ENCODE results near the gene MRPL37. TPM values are rescaled to one million over a fixed set of nuclear protein-coding genes. Genes with fewer than 3 reads are reported as not detected.

Gene MRPL37
- polyA plus RNA-seq, 1 of the 3 experiments (the other 2 are of a cell fraction): 11.3 TPM

DNA sequence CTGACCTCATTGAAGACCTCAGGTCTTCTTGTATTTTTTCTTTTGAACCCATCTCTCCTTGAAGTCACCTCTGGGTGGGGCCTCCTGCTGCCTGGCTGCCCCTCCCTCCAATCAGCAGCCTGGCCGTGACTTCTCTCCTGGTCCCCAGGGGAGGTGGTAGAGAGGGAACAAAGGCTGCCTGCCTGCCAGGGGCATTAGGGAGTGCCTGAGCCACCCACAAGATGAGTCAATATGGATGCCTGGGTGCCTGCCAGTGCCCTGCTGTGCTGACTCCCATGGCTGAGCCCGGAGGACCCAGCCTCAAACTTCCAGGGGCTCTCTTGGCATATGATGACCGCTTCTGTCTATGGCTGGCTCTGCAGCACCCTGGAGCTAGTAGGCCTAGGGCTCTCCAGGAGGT is 41.9 kb upstream of the MRPL37 start:
- Histone ChIP-seq H3K79me2 (ENCODE audit: insufficient read depth) (no peaks in the 10 kb centered on the region), H3F3A (replicated peaks; ENCODE audit: insufficient read depth) (no peaks in the 10 kb centered on the region), H3K9ac (no peak overlapping the region), H3K4me1 (ENCODE audit: control insufficient read depth in 1 of 2, insufficient read depth in 2 of 2, low read depth in 1 of 2, low read length in 1 of 2) (peaks cover 0 to 4% of the 10 kb centered on the region in 2 experiments; a peak in 2 of 4 replicates), H3K9me3 (no peaks in the 10 kb centered on the region), H4K20me1 (ENCODE audit: insufficient read depth) (no peaks in the 10 kb centered on the region), H3K27me3 (ENCODE audit: insufficient read depth) (no peaks in the 10 kb centered on the region), H3K9me2 (no peaks in the 10 kb centered on the region), H3K36me3 (replicated peaks in 1 of 2; ENCODE audit: control insufficient read depth in 1 of 2, insufficient read depth in 2 of 2, low read length in 1 of 2) (no peaks in the 10 kb centered on the region), H3K4me3 (ENCODE audit: low read depth in 2 of 2, low read length in 1 of 2) (no peak overlapping the region), H3K27ac (ENCODE audit: low read depth in 2 of 2, low read length in 1 of 2) (no peak overlapping the region), H3K4me2 (no peak overlapping the region), H2AFZ (ENCODE audit: low read depth) (no peak overlapping the region)
- no peak for DNase-seq
- CTCF ChIA-PET: no interaction called here
- POLR2A ChIA-PET: no interaction called here
- no CpG with 5 or more reads among the region's 3 CpGs for WGBS (ENCODE audit: low lambda C conversion rate)
- no peak for TF ChIP-seq POLR2AphosphoS5 (IDR thresholded peaks at IDR 0.05; ENCODE audit: low read depth, low read length)
- TF ChIP-seq ELF1 (IDR thresholded peaks at IDR 0.05): no peak
- TF ChIP-seq USF1 (IDR thresholded peaks at IDR 0.05; ENCODE audit: borderline replicate concordance, low read depth): no peak
- no peak for TF ChIP-seq FOXM1 (IDR thresholded peaks at IDR 0.05; ENCODE audit: low read depth)
- TF ChIP-seq ZBTB33 (IDR thresholded peaks at IDR 0.05; ENCODE audit: borderline replicate concordance, low read depth): no peak
- no peak for TF ChIP-seq YY1 (IDR thresholded peaks at IDR 0.05; ENCODE audit: low read depth)
- no peak for TF ChIP-seq NRF1 (IDR thresholded peaks at IDR 0.05; ENCODE audit: low read depth, low read length)
- no peak for TF ChIP-seq CHD2 (IDR thresholded peaks at IDR 0.05; ENCODE audit: low read length, partially characterized antibody)
- no peak for TF ChIP-seq EZH2phosphoT487 (IDR thresholded peaks at IDR 0.05; ENCODE audit: borderline replicate concordance, low read depth)
- TF ChIP-seq IRF3 (IDR thresholded peaks at IDR 0.05; ENCODE audit: low read depth, low read length): no peak
- TF ChIP-seq MEF2A (IDR thresholded peaks at IDR 0.05; ENCODE audit: borderline replicate concordance, low read depth): no peak
- TF ChIP-seq GATA2 (CRISPR knock-in tag; IDR thresholded peaks at IDR 0.05): no peak
- TF ChIP-seq FOXJ3 (CRISPR knock-in tag; IDR thresholded peaks at IDR 0.05): no peak
- TF ChIP-seq JUND (IDR thresholded peaks at IDR 0.05): no peak

GRCh38 chr1:54159733-54160316 is 40.1 kb upstream of the MRPL37 start:
- POLR2A ChIA-PET: no interaction called here
- Histone ChIP-seq H3K9me2 (no peaks in the 10 kb centered on the region), H3K4me2 (no peak overlapping the region), H2AFZ (ENCODE audit: low read depth) (no peak overlapping the region), H3K9me3 (no peaks in the 10 kb centered on the region), H3K36me3 (replicated peaks in 1 of 2; ENCODE audit: control insufficient read depth in 1 of 2, insufficient read depth in 2 of 2, low read length in 1 of 2) (no peaks in the 10 kb centered on the region), H3K27ac (ENCODE audit: low read depth in 2 of 2, low read length in 1 of 2) (no peak overlapping the region), H3K9ac (no peak overlapping the region), H3K4me3 (ENCODE audit: low read depth in 2 of 2, low read length in 1 of 2) (no peak overlapping the region), H3K4me1 (ENCODE audit: control insufficient read depth in 1 of 2, insufficient read depth in 2 of 2, low read depth in 1 of 2, low read length in 1 of 2) (no peaks in the 10 kb centered on the region; a peak in 2 of 4 replicates), H3K79me2 (ENCODE audit: insufficient read depth) (no peaks in the 10 kb centered on the region), H3F3A (replicated peaks; ENCODE audit: insufficient read depth) (no peaks in the 10 kb centered on the region), H3K27me3 (ENCODE audit: insufficient read depth) (no peaks in the 10 kb centered on the region), H4K20me1 (ENCODE audit: insufficient read depth) (no peaks in the 10 kb centered on the region)
- DNase-seq: no peak
- WGBS (ENCODE audit: low lambda C conversion rate): 50% methylated on average over 1 of the region's 4 CpGs
- CTCF ChIA-PET: no interaction called here
- no peak for TF ChIP-seq RAD21 (IDR thresholded peaks at IDR 0.05; ENCODE audit: low read length)
- TF ChIP-seq TAF1 (IDR thresholded peaks at IDR 0.05; ENCODE audit: borderline replicate concordance, low read depth, low read length): no peak
- TF ChIP-seq NRF1 (IDR thresholded peaks at IDR 0.05; ENCODE audit: low read depth, low read length): no peak
- no peak for TF ChIP-seq USF2 (IDR thresholded peaks at IDR 0.05; ENCODE audit: borderline replicate concordance, low read depth, low read length)
- TF ChIP-seq FOXM1 (IDR thresholded peaks at IDR 0.05; ENCODE audit: low read depth): no peak
- no peak for TF ChIP-seq RCOR1 (IDR thresholded peaks at IDR 0.05; ENCODE audit: low read length)
- TF ChIP-seq RXRA (IDR thresholded peaks at IDR 0.05; ENCODE audit: borderline replicate concordance, low read depth): no peak
- TF ChIP-seq REST (IDR thresholded peaks at IDR 0.05; ENCODE audit: low read depth, low read length): no peak
- TF ChIP-seq ELF1 (IDR thresholded peaks at IDR 0.05): no peak

All from SK-N-SH (cell line).